ENCODE results near the gene DENND4C.

DENND4C gene

GRCh38 chr9:19269582-19269981, 39.1 kb downstream of the DENND4C start:
- Histone ChIP-seq H3K27ac (no peak overlapping the region), H3K4me3 (ENCODE audit: low read depth in 1 of 2, low read length in 1 of 2) (no peak overlapping the region), H3K9me3 (no peaks in the 10 kb centered on the region), H3K4me1 (ENCODE audit: control insufficient read depth in 1 of 2, insufficient read depth in 1 of 2, low read depth in 1 of 2, low read length in 1 of 2) (no peaks in the 10 kb centered on the region), H3K27me3 (no peaks in the 10 kb centered on the region), H3K36me3 (no peaks in the 10 kb centered on the region)
- TF ChIP-seq, protein P1, sequence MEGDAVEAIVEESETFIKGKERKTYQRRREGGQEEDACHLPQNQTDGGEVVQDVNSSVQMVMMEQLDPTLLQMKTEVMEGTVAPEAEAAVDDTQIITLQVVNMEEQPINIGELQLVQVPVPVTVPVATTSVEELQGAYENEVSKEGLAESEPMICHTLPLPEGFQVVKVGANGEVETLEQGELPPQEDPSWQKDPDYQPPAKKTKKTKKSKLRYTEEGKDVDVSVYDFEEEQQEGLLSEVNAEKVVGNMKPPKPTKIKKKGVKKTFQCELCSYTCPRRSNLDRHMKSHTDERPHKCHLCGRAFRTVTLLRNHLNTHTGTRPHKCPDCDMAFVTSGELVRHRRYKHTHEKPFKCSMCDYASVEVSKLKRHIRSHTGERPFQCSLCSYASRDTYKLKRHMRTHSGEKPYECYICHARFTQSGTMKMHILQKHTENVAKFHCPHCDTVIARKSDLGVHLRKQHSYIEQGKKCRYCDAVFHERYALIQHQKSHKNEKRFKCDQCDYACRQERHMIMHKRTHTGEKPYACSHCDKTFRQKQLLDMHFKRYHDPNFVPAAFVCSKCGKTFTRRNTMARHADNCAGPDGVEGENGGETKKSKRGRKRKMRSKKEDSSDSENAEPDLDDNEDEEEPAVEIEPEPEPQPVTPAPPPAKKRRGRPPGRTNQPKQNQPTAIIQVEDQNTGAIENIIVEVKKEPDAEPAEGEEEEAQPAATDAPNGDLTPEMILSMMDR (IDR thresholded peaks at IDR 0.05), result no peak

DNA sequence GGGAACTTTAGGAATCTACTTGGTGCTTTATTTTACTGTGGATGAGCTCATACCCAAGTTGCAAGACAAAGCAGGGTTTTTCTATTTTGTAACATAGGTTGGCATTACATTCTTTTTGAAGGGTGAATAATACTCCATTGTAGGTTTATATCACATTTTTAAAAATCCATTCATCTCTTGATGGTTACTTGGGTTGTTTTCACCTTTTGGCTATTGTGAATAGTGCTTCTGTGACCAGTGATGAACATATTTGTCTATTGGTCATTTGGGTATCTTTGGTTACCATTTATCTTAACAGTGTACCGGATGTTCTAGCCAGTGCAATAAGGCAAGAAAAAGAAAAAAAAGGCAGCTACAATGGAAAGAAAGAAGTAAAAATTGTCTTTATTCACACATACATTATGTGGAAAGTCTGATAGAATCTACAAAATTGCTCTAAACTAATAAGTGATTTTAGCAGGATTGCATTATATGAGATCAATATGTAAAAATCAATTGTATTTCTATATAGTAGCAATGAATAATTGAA, 40.0 kb downstream of the DENND4C start:
- TF ChIP-seq, protein P1 (IDR thresholded peaks at IDR 0.05), result no peak
- H3K4me3 ChIP-seq (ENCODE audit: low read depth in 1 of 2, low read length in 1 of 2), result no peak overlapping the region
- no peaks in the 10 kb centered on the region for H3K36me3 ChIP-seq
- H3K9me3 ChIP-seq, result no peaks in the 10 kb centered on the region
- no peak overlapping the region for H3K27ac ChIP-seq
- no peaks in the 10 kb centered on the region for H3K27me3 ChIP-seq
- no peaks in the 10 kb centered on the region for H3K4me1 ChIP-seq (ENCODE audit: control insufficient read depth in 1 of 2, insufficient read depth in 1 of 2, low read depth in 1 of 2, low read length in 1 of 2)

DNA sequence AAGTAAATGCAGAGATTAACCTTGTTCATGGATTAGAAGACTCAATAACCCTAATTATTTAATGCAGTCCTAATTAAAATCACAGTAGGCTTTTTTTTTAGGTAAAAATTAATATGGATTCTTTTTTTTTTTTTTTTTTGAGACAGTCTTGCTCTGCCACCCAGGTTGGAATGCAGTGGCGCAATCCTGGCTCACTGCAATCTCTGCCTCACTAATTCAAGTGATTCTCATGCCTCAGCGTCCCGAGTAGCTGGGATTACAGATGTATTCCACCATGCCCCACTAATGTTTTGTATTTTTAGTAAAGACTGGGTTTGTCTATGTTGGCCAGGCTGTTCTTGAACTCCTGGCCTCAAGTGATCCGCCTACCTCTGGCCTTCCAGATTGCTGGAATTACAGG, 40.6 kb downstream of the DENND4C start:
- Histone ChIP-seq H3K4me1 (ENCODE audit: control insufficient read depth in 1 of 2, insufficient read depth in 1 of 2, low read depth in 1 of 2, low read length in 1 of 2) (no peaks in the 10 kb centered on the region), H3K27me3 (no peaks in the 10 kb centered on the region), H3K4me3 (ENCODE audit: low read depth in 1 of 2, low read length in 1 of 2) (no peak overlapping the region), H3K27ac (no peak overlapping the region), H3K36me3 (no peaks in the 10 kb centered on the region), H3K9me3 (no peaks in the 10 kb centered on the region)
- TF ChIP-seq, protein P1 (IDR thresholded peaks at IDR 0.05), result no peak

GRCh38 chr9:19281801-19282200, 51.3 kb downstream of the DENND4C start:
- Histone ChIP-seq H3K4me1 (ENCODE audit: control insufficient read depth in 1 of 2, insufficient read depth in 1 of 2, low read depth in 1 of 2, low read length in 1 of 2) (no peaks in the 10 kb centered on the region), H3K9me3 (no peaks in the 10 kb centered on the region), H3K27ac (no peak overlapping the region), H3K27me3 (no peaks in the 10 kb centered on the region), H3K4me3 (ENCODE audit: low read depth in 1 of 2, low read length in 1 of 2) (no peak overlapping the region), H3K36me3 (no peaks in the 10 kb centered on the region)
- TF ChIP-seq, protein P1 (IDR thresholded peaks at IDR 0.05), result no peak

GRCh38 chr9:19283072-19283710, 52.7 kb downstream of the DENND4C start:
- no peak overlapping the region for H3K4me3 ChIP-seq (ENCODE audit: low read depth in 1 of 2, low read length in 1 of 2)
- TF ChIP-seq, protein P1 (IDR thresholded peaks at IDR 0.05), result no peak
- H3K27ac ChIP-seq, result no peak overlapping the region
- H3K9me3 ChIP-seq, result no peaks in the 10 kb centered on the region
- H3K27me3 ChIP-seq, result no peaks in the 10 kb centered on the region
- H3K4me1 ChIP-seq (ENCODE audit: control insufficient read depth in 1 of 2, insufficient read depth in 1 of 2, low read depth in 1 of 2, low read length in 1 of 2), result no peaks in the 10 kb centered on the region
- no peaks in the 10 kb centered on the region for H3K36me3 ChIP-seq

All from neutrophil (primary cell).